WTC11 (cell line): ENCODE data around the gene LGALS4. TPM values are rescaled to one million over a fixed set of nuclear protein-coding genes. Genes with fewer than 3 reads are reported as not detected.

ENCODE experiments used
- ATAC-seq: fragments of 200-7000 bp; cut with Tn5 transposase; 2 replicates; pipeline ENCODE4 v1.10.0; 2021; ENCODE audit warnings: mild to moderate bottlenecking, moderate library complexity
- CTCF ChIA-PET: fragments of 300-600 bp; sonication (Branson Sonifier 250); formaldehyde crosslinking; loops from one replicate; lab custom pipeline; 2021; ENCODE audit warnings: antibody characterized with exemption; lab: Charles Lee
- POLR2A ChIA-PET: fragments of 350-600 bp; sonication (Branson Sonifier 250); formaldehyde crosslinking; loops from one replicate; lab custom pipeline; 2021; ENCODE audit warnings: antibody characterized with exemption; lab: Charles Lee
- DNase-seq: peaks from one replicate; pipeline ENCODE4 v3.0.0; 2021; ENCODE audit warnings: low spot score
- H3K27ac Mint-ChIP-seq: 2 replicates; pipeline ENCODE4 v1.8.0; 2021; ENCODE audit warnings: mixed read lengths
- H3K27me3 Mint-ChIP-seq: 2 replicates; pipeline ENCODE4 v1.8.0; 2021; ENCODE audit warnings: low read depth, mild to moderate bottlenecking, moderate library complexity, mixed read lengths
- H3K36me3 Mint-ChIP-seq: 2 replicates; pipeline ENCODE4 v1.8.0; 2021; ENCODE audit warnings: mixed read lengths
- H3K4me1 Mint-ChIP-seq: 2 replicates; pipeline ENCODE4 v1.8.0; 2022; ENCODE audit warnings: mixed read lengths
- H3K4me3 Mint-ChIP-seq: 2 replicates; pipeline ENCODE4 v1.8.0; 2021; ENCODE audit warnings: mild to moderate bottlenecking, moderate library complexity, mixed read lengths
- H3K9me3 Mint-ChIP-seq: 2 replicates; pipeline ENCODE4 v1.8.0; 2021; ENCODE audit warnings: mixed read lengths
- CREB1 ChIP-seq: sonication (generic); formaldehyde crosslinking; IDR thresholded peaks from 2 replicates; pipeline ENCODE4 v1.8.0; 2023; ENCODE audit warnings: mild to moderate bottlenecking, missing genetic modification reagents
- CREM ChIP-seq: sonication (generic); formaldehyde crosslinking; IDR thresholded peaks from 2 replicates; pipeline ENCODE4 v1.8.1; 2022; ENCODE audit warnings: mild to moderate bottlenecking, missing genetic modification reagents, moderate library complexity
- ETV6 ChIP-seq: sonication (generic); formaldehyde crosslinking; IDR thresholded peaks from 2 replicates; pipeline ENCODE4 v1.8.1; 2022; ENCODE audit warnings: mild to moderate bottlenecking, missing genetic modification reagents
- FOXJ3 ChIP-seq: sonication (generic); formaldehyde crosslinking; IDR thresholded peaks from 2 replicates; pipeline ENCODE4 v1.9.0; 2021; ENCODE audit warnings: missing genetic modification reagents, mild to moderate bottlenecking, borderline replicate concordance
- GTF2I ChIP-seq: fragments of 250-450 bp; sonication (Bioruptor Pico); conservative IDR thresholded peaks from 2 replicates; pipeline ENCODE4 v1.4.0; 2021; ENCODE audit warnings: mild to moderate bottlenecking
- MAX ChIP-seq: sonication (generic); formaldehyde crosslinking; IDR thresholded peaks from 2 replicates; pipeline ENCODE4 v1.8.0; 2022; ENCODE audit warnings: mild to moderate bottlenecking, missing genetic modification reagents
- NR1H2 ChIP-seq: sonication (generic); formaldehyde crosslinking; IDR thresholded peaks from 2 replicates; pipeline ENCODE4 v1.9.0; 2021; ENCODE audit warnings: mild to moderate bottlenecking, moderate library complexity, missing genetic modification reagents
- PREB ChIP-seq: sonication (generic); formaldehyde crosslinking; IDR thresholded peaks from 2 replicates; pipeline ENCODE4 v1.8.1; 2022; ENCODE audit warnings: mild to moderate bottlenecking, missing genetic modification reagents, moderate library complexity, borderline replicate concordance
- SMAD3 ChIP-seq: sonication (generic); formaldehyde crosslinking; IDR thresholded peaks from 2 replicates; pipeline ENCODE4 v1.8.0; 2022; ENCODE audit warnings: missing genetic modification reagents, mild to moderate bottlenecking, borderline replicate concordance
- SMAD4 ChIP-seq: sonication (generic); formaldehyde crosslinking; IDR thresholded peaks from 2 replicates; pipeline ENCODE4 v1.8.0; 2022; ENCODE audit warnings: mild to moderate bottlenecking, missing genetic modification reagents
- SP1 ChIP-seq: sonication (generic); formaldehyde crosslinking; conservative IDR thresholded peaks from 2 replicates; pipeline ENCODE4 v1.8.1; 2022; ENCODE audit warnings: missing genetic modification reagents
- ZBTB21 ChIP-seq: sonication (generic); formaldehyde crosslinking; IDR thresholded peaks from 2 replicates; pipeline ENCODE4 v1.8.1; 2023; ENCODE audit warnings: mild to moderate bottlenecking, missing genetic modification reagents, borderline replicate concordance
- ZNF121 ChIP-seq: sonication (generic); formaldehyde crosslinking; IDR thresholded peaks from 2 replicates; pipeline ENCODE4 v1.8.0; 2023; ENCODE audit warnings: missing genetic modification reagents
- ZNF232 ChIP-seq: sonication (generic); formaldehyde crosslinking; IDR thresholded peaks from 2 replicates; pipeline ENCODE4 v1.8.0; 2022; ENCODE audit warnings: mild to moderate bottlenecking, missing genetic modification reagents
- ZNF317 ChIP-seq: sonication (generic); formaldehyde crosslinking; IDR thresholded peaks from 2 replicates; pipeline ENCODE4 v1.8.1; 2023; ENCODE audit warnings: low read depth, mild to moderate bottlenecking, moderate library complexity, missing genetic modification reagents, borderline replicate concordance
- ZNF416 ChIP-seq: fragments of 250-450 bp; sonication (Bioruptor Pico); IDR thresholded peaks from 2 replicates; pipeline ENCODE4 v1.9.0; 2021; ENCODE audit warnings: mild to moderate bottlenecking, inconsistent platforms
- ZNF423 ChIP-seq: fragments of 250-450 bp; sonication (Bioruptor Pico); IDR thresholded peaks from 2 replicates; pipeline ENCODE4 v2.1.2; 2022; ENCODE audit warnings: mild to moderate bottlenecking, moderate library complexity
- total RNA-seq: library from RNA; stranded (reverse); gene quantifications from 3 replicates; pipeline ENCODE4 v1.2.3, GENCODE V29; 2021
- TF ChIP-seq, protein P1 (sequence below): fragments of 250-450 bp; sonication (Bioruptor Pico); IDR thresholded peaks from 2 replicates; pipeline ENCODE4 v1.9.0; 2021; ENCODE audit warnings: mild to moderate bottlenecking
- TF ChIP-seq, protein P2 (sequence below): sonication (generic); formaldehyde crosslinking; IDR thresholded peaks from 2 replicates; pipeline ENCODE4 v1.8.1; 2023; ENCODE audit warnings: mild to moderate bottlenecking, moderate library complexity, missing genetic modification reagents
- TF ChIP-seq, protein P3 (sequence below): sonication (generic); formaldehyde crosslinking; IDR thresholded peaks from 2 replicates; pipeline ENCODE4 v1.8.1; 2022; ENCODE audit warnings: low read depth, missing genetic modification reagents, borderline replicate concordance
- TF ChIP-seq, protein P4 (sequence below): sonication (generic); formaldehyde crosslinking; IDR thresholded peaks from 2 replicates; pipeline ENCODE4 v1.8.1; 2023; ENCODE audit warnings: mild to moderate bottlenecking, missing genetic modification reagents, borderline replicate concordance

The LGALS4 gene
- total RNA-seq, 1 experiment from 2014 or later = 1.5 TPM

DNA sequence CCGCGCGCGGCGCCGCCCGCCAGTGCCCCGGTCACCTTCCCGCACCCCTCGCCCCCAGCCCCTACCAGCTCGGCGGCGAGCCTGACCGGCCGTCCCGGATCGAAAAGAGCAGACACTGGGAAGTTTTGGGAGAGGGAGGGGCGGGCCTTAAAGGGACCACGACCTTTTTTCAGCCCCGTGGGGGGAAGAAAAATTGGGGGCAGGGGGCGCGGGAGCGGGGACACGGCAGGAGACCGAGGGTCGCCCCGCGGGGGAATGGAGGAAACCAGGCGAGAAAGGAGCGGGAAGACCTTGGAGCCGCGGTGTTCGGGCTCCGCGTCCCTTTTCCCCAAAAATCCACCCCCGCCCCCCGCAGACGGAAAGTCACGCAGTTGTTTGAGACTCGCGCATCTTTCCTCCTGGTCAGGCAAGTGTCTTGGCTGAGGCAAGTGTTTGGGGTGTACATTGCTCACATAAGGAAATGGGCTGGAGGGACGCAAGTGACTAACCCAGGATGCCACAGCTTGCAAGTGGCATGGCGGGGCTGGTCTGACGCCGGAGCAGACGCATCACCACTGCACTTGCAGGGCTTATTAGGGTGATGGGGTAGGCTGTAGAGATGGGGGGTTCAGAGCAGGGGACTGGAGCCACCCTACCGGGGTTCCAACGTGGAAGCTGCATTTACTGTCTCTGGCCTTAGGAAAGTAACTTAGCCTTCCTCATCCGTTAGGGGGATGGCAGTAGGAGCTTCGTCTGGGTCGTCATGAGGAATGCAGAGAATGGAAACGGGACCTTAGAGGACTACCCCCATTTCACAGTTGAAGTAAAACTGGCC lies 39.7 kb upstream of the LGALS4 start:
- DNase-seq (peak; percentile 67), ATAC-seq (no peak)
- H3K36me3 Mint-ChIP-seq = peaks cover 30% of the 10 kb centered on the region
- peak overlapping the region; percentile 98 for H3K27ac Mint-ChIP-seq
- peak overlapping the region; percentile 95 for H3K4me3 Mint-ChIP-seq
- TF ChIP-seq PREB (CRISPR knock-in tag) = no peak
- TF ChIP-seq SMAD4 (CRISPR knock-in tag) = no peak
- TF ChIP-seq, protein P1, sequence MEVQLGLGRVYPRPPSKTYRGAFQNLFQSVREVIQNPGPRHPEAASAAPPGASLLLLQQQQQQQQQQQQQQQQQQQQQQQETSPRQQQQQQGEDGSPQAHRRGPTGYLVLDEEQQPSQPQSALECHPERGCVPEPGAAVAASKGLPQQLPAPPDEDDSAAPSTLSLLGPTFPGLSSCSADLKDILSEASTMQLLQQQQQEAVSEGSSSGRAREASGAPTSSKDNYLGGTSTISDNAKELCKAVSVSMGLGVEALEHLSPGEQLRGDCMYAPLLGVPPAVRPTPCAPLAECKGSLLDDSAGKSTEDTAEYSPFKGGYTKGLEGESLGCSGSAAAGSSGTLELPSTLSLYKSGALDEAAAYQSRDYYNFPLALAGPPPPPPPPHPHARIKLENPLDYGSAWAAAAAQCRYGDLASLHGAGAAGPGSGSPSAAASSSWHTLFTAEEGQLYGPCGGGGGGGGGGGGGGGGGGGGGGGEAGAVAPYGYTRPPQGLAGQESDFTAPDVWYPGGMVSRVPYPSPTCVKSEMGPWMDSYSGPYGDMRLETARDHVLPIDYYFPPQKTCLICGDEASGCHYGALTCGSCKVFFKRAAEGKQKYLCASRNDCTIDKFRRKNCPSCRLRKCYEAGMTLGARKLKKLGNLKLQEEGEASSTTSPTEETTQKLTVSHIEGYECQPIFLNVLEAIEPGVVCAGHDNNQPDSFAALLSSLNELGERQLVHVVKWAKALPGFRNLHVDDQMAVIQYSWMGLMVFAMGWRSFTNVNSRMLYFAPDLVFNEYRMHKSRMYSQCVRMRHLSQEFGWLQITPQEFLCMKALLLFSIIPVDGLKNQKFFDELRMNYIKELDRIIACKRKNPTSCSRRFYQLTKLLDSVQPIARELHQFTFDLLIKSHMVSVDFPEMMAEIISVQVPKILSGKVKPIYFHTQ = 0 out of 2 replicates have a peak, but pooled peaks have one; percentile 55
- no peak for TF ChIP-seq CREM
- 0 out of 2 replicates have a peak, but pooled peaks have one; percentile 37 for TF ChIP-seq SMAD3 (CRISPR knock-in tag)
- 0 out of 2 replicates have a peak, but pooled peaks have one; percentile 5 for TF ChIP-seq ETV6
- TF ChIP-seq, protein P2, sequence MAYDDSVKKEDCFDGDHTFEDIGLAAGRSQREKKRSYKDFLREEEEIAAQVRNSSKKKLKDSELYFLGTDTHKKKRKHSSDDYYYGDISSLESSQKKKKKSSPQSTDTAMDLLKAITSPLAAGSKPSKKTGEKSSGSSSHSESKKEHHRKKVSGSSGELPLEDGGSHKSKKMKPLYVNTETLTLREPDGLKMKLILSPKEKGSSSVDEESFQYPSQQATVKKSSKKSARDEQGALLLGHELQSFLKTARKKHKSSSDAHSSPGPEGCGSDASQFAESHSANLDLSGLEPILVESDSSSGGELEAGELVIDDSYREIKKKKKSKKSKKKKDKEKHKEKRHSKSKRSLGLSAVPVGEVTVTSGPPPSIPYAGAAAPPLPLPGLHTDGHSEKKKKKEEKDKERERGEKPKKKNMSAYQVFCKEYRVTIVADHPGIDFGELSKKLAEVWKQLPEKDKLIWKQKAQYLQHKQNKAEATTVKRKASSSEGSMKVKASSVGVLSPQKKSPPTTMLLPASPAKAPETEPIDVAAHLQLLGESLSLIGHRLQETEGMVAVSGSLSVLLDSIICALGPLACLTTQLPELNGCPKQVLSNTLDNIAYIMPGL = 0 out of 2 replicates have a peak, but pooled peaks have one; percentile 54
- no peak for TF ChIP-seq ZBTB21
- ChIA-PET CTCF (interaction anchor here (0.6 to 3.0 kb wide), 5 partner anchors 17 to 330 kb away, joined by 3 to 26 read pairs (median 14); partner anchors contain the start of genes FBXO17, MRPS12 and SARS2), POLR2A (interaction anchor here (0.6 to 2.2 kb wide), 7 partner anchors 10 to 91 kb away, joined by 3 to 7 read pairs (median 3); partner anchors contain the start of genes ECH1, NFKBIB and SIRT2)
- peaks cover 12% of the 10 kb centered on the region for H3K9me3 Mint-ChIP-seq
- H3K4me1 Mint-ChIP-seq = peaks cover 28% of the 10 kb centered on the region
- peaks cover 14% of the 10 kb centered on the region for H3K27me3 Mint-ChIP-seq

DNA sequence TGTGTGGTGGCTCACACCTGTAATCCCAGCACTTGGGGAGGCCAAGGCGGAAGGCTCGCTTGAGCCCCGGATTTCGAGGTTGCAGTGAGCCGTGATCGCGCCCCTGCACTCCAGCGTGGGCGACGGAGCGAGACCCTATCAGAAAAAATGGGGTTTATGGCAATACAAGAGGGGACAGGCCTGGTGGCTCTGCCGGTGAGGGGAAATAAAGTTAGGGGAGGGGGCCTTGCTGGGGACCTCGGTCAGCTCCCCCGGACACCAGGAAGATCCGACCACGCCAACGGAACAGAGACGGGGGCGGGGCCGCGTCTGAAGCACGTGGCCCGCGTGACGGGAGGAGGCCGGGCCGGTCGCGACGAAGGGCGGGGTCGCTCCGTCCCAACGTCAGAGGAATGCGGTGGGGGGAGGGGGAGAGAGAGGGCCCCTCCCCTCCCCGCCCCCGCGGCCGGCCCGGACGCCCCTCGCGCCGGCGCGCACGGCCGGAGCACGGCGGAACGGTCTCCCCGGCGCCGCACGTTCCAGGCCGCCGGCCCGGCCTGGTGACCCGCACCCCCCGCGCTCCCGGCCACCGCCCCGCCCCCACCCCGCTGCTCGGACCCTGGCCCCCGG lies 39.0 kb upstream of the LGALS4 start:
- H3K4me3 Mint-ChIP-seq = peak overlapping the region; percentile 92
- H3K27ac Mint-ChIP-seq = peak overlapping the region; percentile 99
- CTCF ChIA-PET = interaction anchor here (0.6 to 3.0 kb wide), 7 partner anchors 12 to 331 kb away, joined by 3 to 26 read pairs (median 5); partner anchors contain the start of genes FBXO17, MRPS12 and SARS2
- peaks cover 35% of the 10 kb centered on the region for H3K36me3 Mint-ChIP-seq
- ATAC-seq (peak; percentile 0), DNase-seq (peak; percentile 91)
- H3K9me3 Mint-ChIP-seq = peaks cover 10% of the 10 kb centered on the region
- peaks cover 31% of the 10 kb centered on the region for H3K4me1 Mint-ChIP-seq
- POLR2A ChIA-PET = interaction anchor here (1.5 to 2.2 kb wide), 3 partner anchors 9 to 48 kb away, joined by 3 to 7 read pairs (median 5); partner anchors contain the start of genes ECH1, NFKBIB and SIRT2
- peaks cover 9% of the 10 kb centered on the region for H3K27me3 Mint-ChIP-seq
- no peak for TF ChIP-seq ZNF317 (CRISPR knock-in tag)
- no peak for TF ChIP-seq ZNF423 (CRISPR knock-in tag)
- TF ChIP-seq SP1 (CRISPR knock-in tag) = peak; percentile 90
- peak; percentile 54; the same call in 1 of the 2 replicates for TF ChIP-seq GTF2I (CRISPR knock-in tag)
- TF ChIP-seq ZNF232 = 0 out of 2 replicates have a peak, but pooled peaks have one; percentile 64
- TF ChIP-seq CREB1 = no peak
- TF ChIP-seq MAX = peak; percentile 91
- TF ChIP-seq ZNF416 = no peak
- TF ChIP-seq, protein P3, sequence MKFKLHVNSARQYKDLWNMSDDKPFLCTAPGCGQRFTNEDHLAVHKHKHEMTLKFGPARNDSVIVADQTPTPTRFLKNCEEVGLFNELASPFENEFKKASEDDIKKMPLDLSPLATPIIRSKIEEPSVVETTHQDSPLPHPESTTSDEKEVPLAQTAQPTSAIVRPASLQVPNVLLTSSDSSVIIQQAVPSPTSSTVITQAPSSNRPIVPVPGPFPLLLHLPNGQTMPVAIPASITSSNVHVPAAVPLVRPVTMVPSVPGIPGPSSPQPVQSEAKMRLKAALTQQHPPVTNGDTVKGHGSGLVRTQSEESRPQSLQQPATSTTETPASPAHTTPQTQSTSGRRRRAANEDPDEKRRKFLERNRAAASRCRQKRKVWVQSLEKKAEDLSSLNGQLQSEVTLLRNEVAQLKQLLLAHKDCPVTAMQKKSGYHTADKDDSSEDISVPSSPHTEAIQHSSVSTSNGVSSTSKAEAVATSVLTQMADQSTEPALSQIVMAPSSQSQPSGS = no peak
- TF ChIP-seq FOXJ3 (CRISPR knock-in tag) = no peak
- TF ChIP-seq ZNF121 (CRISPR knock-in tag) = peak; percentile 5; the same call in 1 of the 2 replicates
- TF ChIP-seq NR1H2 (CRISPR knock-in tag) = no peak
- TF ChIP-seq, protein P4, sequence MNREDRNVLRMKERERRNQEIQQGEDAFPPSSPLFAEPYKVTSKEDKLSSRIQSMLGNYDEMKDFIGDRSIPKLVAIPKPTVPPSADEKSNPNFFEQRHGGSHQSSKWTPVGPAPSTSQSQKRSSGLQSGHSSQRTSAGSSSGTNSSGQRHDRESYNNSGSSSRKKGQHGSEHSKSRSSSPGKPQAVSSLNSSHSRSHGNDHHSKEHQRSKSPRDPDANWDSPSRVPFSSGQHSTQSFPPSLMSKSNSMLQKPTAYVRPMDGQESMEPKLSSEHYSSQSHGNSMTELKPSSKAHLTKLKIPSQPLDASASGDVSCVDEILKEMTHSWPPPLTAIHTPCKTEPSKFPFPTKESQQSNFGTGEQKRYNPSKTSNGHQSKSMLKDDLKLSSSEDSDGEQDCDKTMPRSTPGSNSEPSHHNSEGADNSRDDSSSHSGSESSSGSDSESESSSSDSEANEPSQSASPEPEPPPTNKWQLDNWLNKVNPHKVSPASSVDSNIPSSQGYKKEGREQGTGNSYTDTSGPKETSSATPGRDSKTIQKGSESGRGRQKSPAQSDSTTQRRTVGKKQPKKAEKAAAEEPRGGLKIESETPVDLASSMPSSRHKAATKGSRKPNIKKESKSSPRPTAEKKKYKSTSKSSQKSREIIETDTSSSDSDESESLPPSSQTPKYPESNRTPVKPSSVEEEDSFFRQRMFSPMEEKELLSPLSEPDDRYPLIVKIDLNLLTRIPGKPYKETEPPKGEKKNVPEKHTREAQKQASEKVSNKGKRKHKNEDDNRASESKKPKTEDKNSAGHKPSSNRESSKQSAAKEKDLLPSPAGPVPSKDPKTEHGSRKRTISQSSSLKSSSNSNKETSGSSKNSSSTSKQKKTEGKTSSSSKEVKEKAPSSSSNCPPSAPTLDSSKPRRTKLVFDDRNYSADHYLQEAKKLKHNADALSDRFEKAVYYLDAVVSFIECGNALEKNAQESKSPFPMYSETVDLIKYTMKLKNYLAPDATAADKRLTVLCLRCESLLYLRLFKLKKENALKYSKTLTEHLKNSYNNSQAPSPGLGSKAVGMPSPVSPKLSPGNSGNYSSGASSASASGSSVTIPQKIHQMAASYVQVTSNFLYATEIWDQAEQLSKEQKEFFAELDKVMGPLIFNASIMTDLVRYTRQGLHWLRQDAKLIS (CRISPR knock-in tag) = no peak
- no peak; the same call in 1 of the 2 replicates for TF ChIP-seq CREM
